Suppressor macrophage (primary cell): ENCODE data around the gene KRTAP5-6.

Source experiments
- DNase-seq, 4 experiments: peaks; one replicate each; pipeline ENCODE4 v3.0.0-alpha.2; 2020 to 2022
- total RNA-seq, 17 experiments: gene quantifications; one replicate each; lab custom pipeline; 2026; ENCODE audit warnings: mixed read lengths in 6 of 17, inconsistent platforms in 3 of 17; lab: John Stamatoyannopoulos, UW

Gene KRTAP5-6, protein sequence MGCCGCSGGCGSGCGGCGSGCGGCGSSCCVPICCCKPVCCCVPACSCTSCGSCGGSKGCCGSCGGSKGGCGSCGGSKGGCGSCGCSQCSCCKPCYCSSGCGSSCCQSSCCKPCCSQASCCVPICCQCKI
- 0 to 0.22 (median 0) reads per million in 17 experiments for total RNA-seq

DNA sequence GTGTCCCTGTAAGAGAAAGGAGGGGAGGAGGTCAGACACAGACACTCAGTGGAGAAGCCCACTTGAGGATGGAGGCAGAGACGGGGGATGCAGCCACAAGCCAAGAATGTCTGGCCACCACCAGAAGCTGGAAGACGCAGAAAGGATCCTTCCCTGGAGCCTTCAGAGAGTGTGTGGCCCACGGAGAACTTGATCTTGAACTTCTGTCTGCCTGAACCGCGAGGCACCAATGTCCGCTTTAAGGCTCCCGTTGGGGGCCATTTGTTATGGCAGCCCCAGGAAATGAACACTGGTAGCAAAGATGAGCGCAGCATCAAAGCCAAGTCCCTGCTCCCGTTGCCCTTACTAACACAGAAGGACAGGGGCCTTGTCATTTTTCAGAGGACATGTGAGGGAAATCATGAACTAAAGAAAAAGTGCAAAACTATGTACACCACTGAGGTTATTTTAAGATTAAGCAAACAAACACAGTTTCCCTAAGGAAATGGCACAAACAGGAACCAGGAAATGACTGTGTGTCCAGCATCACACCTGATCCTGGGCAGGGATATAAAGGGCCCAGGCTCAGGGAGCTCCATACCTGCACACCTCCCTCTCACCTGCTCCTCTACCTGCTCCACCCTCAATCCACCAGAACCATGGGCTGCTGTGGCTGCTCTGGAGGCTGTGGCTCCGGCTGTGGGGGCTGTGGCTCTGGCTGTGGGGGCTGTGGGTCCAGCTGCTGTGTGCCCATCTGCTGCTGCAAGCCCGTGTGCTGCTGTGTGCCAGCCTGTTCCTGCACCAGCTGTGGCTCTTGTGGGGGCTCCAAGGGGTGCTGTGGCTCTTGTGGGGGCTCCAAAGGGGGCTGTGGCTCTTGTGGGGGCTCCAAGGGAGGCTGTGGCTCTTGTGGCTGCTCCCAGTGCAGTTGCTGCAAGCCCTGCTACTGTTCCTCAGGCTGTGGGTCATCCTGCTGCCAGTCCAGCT lies at the start of gene KRTAP5-6:
Gene KRTAP5-6 (plus strand): TSS at position 588 of the 963 bp plus-strand sequence. CDS start 51 bp downstream, at position 639.
- DNase-seq: no peak

DNA sequence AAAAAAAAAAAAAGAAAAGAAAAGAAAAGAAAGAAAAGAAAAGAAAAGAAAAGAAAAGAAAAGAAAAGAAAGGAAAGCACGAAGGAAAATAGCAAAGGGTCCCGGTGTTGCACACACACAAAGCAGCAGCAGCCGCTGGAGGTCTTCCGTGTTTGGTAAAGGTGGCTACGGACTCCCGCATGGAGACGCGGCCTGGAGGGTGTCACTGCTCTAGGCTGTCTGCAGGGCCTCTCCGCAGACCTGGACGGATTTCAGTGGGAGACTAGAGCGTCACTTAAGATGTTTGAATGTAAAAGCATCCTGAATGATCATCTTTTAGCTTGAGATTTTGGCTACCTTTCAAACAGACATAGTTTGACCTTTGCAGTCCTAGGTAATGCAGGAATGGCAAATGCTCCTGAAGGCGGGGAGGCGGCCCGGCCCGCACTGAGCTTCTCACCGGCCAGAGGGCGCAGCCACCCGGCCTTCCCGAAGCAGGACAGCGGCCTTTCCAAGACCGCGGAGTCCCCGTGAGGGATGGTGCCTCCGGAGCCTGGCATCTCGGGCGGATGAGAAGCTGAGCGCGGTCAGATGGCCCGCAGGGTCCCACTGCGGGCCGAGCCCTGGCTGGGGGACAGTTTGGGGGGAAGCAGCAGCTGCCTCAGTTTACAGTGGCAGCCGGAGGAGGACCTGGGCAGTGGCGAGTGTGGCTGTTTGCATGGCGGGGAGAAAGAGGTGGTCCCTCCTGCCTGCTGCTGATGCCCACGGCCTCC lies 48.9 kb upstream of the KRTAP5-6 start:
- DNase-seq: no peak

DNA sequence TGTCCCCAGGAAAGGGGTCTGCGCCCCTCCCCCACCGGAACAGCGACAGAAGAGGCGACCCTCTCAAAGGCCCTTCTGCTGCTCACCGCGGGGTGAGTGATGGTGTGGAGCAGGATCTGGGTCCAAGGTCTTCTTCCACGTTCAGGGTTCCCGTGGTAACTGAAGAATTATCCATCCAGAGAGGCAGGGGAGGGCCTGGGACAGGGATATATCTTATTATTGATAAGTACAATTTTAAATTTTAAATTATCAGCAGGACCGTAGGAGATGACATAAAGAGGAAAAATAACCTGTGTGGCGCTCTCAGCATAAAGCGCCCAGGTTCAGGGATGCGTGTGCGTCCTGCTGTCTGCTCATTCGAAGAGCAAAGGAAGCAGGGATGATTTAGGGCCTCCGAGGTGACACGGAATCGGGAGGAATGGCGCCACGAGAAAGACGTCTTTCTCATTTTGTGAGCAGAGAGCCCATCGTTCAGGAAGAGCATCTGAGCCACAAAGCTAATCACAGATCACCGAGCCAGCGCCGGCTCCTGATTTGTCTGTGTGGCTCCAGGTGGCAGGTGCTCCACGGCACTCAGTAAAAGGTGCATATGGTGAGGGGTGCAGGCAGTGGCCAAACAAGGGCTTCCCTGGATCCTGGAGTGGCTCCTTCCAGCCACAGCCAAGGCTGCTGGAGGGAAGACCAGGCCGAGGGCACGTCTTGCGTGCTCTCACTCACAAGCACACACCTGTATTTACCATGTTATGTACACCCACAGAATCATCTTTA lies 48.2 kb upstream of the KRTAP5-6 start:
- no peak for DNase-seq

DNA sequence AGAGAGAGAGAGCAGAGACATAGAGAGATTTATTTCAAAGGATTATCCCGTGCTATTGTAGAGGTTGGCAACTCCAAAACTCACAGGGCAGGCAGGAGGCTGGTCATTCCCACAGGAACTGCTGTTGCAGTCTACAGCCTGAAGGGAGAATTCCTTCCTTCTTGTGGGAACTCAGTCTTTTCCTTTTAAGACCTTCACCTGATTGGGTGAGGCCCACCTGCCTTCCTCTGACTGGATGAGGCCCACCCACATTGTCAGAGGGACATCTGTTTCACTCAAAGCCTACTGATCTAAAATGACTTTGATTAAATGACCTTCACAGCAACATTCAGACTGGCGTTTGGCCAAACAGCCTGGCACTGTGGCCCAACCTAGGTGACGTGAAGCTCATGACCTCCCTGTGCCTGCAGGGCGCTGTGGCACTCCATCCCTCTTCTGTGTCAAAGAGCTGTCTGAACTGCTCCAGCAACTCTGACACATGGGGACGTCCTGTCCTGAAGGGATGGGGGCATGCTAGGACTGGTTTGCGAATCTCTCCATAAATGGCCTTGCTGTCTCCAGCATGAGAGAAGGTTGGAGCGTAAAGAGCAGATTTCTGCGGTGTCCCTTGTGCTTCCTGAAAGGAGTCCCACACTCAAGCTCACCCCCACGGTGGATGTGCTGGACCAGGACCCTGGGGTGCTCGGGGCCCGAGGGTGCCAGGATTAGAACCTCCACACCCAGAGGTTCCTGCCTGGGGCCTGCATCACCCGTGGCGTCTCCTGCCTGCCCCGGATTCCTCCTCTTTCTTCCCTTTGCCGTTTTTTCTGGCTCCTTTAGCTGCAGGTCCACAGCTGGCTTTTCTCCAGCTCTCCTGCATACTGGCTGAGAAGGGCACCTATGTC lies 46.7 kb upstream of the KRTAP5-6 start:
- DNase-seq: no peak

DNA sequence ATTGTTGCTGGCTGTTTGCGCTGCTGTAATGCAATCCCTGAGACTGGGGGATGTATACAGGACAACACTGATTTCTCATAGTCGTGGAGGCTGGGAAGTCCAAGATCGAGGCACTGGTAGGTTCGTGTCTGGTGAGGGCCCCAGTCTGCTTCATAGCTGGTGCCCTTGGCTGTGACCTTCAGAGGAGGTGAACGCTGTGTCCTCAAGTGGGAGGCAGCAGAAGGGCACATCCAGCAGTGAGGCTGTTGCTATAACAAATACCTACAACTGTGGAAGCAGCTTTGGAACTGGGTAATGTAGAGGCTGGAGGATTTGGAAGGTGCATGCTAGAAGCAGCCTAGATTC lies 46.1 kb upstream of the KRTAP5-6 start:
- DNase-seq: no peak

DNA sequence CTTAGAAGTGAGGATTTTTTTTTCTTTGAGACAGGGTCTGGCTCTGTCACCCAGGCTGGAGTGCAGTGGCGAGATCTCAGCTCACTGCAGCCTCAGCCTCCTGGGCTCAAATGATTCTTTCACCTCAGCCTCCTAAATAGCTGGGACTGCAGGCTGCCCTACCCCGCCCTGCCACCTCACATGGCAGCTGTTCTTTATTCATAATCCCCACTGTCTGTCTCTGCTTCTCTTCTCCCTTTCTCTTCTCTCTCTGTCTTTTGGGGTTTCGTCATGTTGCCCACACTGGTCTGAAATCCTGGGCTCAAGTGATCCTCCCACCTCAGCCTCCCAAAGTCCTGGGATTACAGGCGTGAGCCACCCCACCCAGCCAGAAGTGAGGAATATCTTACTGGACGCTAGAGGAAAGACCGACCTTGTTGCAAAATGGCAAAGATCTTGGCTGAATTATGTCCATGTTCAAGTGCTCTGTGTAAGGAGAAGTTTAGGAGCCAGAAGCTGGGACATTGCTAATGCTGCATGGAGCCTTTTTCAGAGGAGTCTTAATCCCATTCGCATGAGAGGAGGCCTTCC lies 45.5 kb upstream of the KRTAP5-6 start:
- DNase-seq: no peak

DNA sequence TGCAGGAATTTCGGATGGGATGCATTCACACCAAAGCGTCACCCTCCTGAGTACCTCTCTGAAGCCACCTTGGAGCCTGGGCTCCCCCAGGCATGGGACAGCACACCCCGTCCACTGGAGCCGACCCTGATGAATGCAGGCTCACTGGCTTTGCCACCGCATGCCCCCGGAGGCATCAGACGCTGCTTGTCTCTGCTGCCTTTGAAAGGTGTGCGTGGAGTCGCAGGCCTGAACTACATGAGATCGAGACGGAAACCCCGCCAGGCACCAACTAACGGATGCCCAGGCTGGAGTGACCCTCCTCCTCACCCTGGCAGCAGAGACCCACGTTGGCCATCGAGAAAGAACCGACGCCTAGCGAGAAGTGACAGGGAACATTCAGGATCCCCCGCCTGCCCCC lies 45.0 kb upstream of the KRTAP5-6 start:
- DNase-seq: no peak

DNA sequence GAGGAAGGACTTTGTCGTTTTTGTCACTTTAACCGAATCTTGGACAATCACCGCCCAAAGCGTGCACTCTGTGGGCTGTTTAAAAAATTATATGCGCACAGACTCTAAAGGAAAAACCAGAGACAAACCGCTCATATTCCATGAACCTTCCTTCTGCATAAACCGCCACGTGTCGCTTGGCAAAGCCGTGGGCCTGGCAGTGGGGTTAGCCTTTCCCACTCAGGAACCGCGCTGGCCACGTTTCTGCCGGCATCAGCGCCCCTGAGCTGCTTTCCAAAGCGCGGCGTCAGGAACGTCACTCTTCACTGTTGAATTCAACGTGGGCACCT lies 44.6 kb upstream of the KRTAP5-6 start:
- no peak for DNase-seq

DNA sequence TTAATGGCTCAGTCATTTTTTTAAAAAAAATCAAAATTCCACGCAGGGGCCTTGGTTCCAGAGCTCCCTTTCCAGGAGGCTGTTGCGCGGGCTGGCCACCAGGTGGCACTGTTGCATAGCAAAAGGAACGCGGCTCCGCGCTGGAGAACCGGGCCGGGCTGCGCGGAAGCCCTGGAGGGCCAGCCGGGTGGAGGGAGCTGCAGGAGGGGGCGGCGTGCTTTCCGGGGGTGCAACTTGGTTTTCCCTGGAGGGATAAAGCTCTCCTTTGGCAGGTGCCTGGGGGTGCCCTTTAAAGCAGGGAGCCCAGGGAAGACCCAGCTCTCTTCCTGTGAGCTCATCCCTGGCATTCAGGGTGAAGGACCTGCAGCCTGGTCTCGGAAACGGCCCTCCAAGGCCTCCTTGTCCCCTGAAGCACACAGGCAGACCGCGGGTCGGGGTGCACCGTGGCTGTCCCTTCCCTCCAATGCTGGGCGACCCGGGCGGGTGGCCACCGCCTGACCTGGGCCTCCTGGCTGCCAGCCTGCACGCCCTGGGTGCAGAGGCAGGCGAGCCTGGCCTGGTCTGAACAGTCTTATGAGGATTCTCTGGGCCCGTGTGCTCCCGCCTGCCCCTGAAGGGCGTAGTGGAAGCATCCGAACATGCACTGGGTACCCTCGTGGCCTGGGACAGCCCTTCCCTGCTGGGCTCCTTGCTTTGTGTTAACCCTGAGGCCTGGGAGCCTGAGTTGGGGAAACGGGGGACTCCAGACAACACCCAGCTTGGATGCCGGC lies 44.0 kb upstream of the KRTAP5-6 start:
- peak; percentile 66 to 84 (median 82) for DNase-seq

DNA sequence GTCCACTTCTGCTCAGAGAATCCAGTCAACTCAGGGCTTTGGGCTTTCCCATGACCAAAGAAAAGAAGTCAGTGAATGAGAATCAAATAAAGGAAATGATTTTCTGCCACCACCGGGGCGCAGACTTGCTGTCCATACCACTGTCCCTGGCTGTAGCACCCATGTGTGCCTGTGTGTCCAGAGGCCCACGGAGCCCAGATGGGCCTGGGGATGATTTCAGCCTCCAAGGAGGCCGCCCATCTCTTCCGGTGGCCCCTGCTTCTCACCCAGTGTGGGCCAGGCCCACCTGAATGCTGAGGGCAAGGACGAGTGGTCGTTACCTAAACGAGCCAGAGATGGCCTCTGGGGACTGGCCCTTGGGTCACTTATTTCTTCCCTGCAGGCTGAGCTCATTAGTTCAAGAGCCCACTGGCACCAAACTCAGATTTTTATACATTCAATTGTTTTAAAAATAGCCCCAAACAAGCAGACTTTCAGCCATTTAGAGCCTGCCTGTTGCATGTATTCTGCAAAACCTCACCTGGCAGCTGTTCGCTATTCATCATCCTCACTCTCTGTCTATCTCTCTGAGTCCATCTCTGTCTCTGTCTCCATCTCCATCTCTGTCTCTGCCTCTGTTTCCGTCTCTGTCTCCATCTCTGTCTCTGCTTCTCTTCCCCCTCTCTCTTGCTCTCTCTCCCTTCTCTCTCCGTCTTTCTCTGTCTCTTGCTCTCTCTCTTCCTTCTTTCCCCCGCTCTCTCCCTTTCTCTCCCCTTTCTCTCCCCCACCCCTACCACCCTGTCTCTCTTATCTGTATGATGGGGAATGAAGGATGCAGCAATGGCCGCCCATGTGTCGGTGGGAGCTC lies 43.2 kb upstream of the KRTAP5-6 start:
- no peak for DNase-seq

DNA sequence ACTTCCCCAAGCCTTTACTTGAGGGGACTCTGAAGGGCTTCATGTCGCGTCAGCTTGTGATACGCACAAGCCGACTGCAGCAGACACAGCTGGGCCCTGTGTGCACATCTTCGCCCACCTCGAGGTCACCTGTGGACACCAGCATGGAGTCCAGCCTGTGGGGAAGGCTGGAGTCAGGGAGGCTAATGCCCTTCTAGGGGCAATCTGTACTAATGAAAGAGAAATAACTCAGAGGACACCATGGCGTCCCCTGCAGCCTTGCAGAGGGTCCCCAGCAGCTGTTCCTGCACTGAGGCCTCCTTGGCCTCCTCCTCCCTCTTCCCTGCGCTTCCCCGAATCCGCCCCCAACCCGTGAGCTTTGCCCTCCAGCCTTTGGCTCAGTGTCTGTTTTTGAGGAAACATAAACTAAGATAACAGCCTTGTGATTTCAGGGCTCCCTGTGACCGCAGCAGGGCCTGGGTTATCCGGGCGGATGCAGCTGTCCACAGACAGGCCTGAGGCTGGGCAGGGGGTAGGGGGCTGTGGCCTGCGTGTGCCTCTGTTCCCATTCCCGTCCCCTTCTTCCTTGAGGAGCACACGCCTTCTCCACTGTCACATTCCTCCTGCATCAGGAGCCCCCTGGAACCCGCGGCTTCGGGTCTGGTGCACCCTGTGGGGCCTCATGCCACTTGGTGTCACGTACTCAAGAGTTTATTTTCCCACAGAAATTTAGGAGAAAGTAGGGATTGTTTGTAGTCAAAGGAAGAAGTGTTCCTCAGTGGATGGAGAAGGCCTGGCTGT lies 42.4 kb upstream of the KRTAP5-6 start:
- DNase-seq: peak in 1 of 4 experiments; percentile 11

DNA sequence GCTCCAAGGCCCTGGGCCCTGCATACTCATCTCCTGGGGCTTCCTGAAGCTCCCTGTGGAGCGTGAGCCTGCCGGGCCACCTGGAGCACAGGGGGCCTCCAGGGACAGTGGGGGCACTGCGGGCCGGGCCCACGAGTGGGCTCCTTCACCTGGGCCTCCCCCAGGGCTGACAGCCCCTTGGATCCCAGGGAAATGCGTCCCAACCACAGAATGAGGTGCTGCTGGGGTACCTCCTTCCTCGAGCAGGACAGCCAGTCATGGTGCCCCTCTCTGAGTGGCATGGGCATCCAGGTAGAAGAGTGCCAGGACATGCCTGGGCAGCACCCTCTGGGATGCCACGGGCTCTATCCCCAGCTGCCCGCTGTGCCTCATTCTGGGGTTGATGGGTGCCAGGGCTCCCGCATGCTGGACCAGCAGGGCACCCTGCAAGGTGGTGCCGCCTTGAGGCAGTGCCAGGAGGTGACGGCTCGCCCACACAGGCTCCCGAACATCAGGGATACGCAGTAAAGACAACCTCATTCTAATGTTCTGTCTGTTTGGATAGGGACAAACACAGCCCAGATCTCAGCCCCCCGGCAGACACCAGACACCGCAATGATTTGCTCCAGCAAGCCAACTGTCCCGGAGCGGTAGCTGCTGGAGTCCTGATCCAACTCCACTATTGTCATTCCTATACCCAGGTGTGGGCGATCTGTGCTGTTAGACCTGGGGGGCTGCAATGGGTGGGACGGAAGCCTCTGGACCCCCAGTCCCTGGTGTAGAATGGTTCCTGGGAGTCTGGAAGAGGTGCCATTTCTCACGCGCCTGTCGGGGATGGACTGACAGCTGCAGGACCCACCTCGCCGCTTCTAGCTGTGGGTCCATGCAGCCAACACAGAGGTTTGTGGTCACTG lies 41.6 kb upstream of the KRTAP5-6 start:
- DNase-seq: no peak

DNA sequence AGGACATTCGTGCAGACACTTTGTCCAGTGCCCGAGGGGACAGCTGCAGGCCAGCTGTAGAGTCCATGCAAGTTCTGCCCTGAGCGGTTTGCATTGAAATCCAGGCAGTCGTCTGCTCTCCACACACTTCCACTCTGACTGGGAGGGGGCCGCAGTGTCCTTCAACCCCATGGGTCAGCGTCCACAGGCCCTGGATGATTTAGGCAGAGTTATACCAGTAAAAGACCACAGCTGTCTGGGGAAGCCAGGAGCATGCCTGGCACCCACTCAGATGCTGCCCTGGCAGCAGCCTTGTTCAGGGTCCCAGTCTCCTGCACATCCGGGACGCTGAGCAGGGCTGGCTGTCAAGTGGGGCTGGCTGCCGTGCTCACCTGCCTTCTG lies 40.9 kb upstream of the KRTAP5-6 start:
- no peak for DNase-seq

DNA sequence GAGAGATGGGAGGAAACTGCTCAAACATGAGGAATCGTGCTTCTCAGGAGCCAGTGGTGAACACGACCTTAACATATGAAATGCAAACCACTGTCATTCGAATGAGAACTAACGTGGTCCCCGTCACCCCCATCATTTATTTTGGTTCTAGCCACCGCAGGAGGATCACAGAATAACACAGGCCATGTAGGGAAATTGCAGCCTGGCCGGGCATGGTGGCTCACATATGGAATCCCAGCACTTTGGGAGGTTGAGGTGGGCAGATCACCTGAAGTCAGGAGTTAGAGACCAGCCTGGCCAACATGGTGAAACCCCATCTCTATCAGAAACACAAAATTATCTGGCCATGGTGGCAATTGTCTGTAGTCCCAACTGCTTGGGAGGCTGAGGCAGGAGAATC lies 40.3 kb upstream of the KRTAP5-6 start:
- DNase-seq: no peak

DNA sequence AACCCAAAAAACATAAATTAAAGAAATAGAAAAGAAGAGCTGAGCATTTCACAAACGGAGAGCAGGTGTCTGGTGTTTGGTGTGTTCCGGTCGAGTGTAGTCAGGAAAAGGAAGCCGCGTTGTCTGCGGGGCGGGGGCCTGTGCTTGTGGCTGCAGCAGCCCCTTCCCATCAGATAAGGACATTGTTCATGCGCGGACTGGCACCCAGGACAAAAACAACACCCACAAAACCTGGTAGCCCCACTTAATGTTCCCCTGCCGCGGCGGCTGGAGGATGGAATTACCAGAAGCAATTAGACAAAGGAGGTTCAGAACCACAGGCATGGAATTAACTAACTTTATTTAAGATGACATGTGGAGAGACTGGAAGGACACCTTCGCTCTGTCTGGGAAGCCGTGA lies 37.5 kb upstream of the KRTAP5-6 start:
- no peak for DNase-seq

DNA sequence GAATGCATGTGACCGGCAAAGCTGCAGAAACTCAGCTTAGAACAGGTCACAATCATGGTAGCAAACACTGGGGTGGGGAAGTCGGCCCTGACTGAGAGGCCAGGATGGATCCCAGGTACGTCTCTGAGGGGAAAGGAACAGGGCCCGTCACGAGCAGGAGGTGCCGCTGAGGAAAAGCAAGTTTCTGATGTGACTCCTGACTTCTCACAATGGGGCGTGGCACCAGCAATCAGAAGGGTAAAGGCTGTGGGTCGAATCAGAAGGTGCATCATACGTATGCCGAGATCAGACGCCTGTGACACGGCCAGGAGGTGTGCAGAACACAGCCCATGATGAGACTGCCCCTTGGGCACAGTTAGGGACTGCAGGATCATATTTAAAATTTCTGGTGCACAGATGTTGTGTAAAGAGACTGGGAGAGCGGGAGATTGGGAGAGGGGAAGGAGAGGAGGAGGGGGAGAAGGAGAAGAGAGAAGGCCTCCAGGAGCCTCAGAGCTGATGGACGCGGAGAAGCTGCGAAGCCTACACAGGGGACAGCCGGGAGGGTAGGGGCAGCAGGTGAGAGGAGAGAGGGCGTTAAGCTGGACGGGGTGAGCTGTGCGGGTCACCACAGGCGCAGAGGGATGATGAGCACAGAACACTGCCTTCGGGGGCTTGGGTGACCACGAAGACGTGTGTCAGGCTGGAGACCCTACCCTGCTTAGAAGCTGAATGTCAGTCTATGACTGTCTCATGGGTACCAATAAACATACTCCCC lies 36.7 kb upstream of the KRTAP5-6 start:
- DNase-seq: no peak
